Measurements from ENCODE around the gene LCTL. TPM values are rescaled to one million over a fixed set of nuclear protein-coding genes. Genes with fewer than 3 reads are reported as not detected.
"Not testable (repeated sequence)": the region's sequence is repeated elsewhere in the genome, so short reads cannot be mapped to it uniquely, and the experiment has no call there.

The LCTL gene
- total RNA-seq, 1 donor = 0.43 TPM

DNA sequence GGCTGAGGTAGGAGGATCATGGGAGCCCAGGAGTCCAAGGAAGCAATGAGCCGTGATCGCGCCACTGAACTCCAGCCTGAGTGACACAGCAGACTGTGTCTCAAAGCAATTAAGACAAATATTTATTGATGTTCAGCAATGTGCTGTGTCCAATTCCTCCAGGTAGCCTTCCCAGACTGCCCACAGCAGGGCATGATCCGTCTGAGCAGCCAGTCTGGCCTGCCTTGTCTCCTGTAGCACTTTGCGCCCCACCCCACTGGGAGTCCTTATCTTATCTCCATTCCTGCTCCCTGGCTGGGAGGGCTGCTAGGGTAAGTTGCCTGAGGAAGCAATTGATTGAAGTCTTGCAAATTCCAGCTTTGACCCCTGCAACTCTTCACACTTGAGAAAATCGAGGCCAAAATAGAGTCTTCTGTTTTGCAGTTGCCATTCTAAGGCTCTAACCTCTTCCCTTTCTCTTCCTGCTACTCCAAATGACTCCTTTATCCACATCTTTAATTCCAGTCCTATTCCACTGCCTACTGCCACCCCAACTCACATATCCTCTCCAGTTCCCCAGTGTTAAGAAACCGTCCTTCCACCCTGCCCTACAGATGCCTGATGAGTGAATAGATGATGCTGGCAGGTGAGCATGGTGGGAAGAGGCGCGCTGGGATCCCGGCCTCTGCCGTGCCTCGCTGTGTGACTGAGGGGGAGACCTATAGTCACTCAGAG is 26.9 kb upstream of the LCTL start:
- DNase-seq (ENCODE audit: low read depth) = no peak
- no peak overlapping the region for H3K4me3 ChIP-seq (ENCODE audit: low read depth, low read length)
- TF ChIP-seq, protein P1, sequence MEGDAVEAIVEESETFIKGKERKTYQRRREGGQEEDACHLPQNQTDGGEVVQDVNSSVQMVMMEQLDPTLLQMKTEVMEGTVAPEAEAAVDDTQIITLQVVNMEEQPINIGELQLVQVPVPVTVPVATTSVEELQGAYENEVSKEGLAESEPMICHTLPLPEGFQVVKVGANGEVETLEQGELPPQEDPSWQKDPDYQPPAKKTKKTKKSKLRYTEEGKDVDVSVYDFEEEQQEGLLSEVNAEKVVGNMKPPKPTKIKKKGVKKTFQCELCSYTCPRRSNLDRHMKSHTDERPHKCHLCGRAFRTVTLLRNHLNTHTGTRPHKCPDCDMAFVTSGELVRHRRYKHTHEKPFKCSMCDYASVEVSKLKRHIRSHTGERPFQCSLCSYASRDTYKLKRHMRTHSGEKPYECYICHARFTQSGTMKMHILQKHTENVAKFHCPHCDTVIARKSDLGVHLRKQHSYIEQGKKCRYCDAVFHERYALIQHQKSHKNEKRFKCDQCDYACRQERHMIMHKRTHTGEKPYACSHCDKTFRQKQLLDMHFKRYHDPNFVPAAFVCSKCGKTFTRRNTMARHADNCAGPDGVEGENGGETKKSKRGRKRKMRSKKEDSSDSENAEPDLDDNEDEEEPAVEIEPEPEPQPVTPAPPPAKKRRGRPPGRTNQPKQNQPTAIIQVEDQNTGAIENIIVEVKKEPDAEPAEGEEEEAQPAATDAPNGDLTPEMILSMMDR (IDR thresholded peaks at IDR 0.05; ENCODE audit: insufficient read depth, low read depth, low read length) = no peak

DNA sequence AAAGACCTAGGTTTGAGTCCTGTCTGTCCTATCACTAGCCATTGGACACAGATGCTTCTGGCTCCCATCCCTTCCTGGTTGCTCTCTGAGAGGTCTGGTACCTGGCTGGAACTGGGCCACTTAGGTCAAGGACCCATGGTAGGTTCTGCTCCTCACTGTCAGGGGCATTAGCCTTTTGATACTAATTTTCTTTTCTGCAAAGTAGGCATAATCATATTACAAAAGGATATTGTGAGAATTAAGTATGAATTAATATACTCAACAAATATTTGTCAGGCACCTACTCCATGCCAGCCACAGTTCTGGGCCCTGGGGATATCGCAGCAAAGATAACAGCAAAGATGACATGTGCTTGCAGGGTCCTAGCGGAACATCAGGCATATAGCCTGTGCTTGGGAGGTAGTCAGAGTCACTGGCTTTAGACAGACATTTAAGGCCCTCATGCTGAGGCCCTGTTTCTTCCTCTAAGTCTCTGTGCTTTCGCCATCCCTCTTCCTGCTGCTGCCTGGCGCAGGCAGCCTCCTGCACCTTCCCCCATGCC is 25.6 kb upstream of the LCTL start:
- no peak overlapping the region for H3K4me3 ChIP-seq (ENCODE audit: low read depth, low read length)
- TF ChIP-seq, protein P1 (IDR thresholded peaks at IDR 0.05; ENCODE audit: insufficient read depth, low read depth, low read length) = no peak
- DNase-seq (ENCODE audit: low read depth) = no peak

DNA sequence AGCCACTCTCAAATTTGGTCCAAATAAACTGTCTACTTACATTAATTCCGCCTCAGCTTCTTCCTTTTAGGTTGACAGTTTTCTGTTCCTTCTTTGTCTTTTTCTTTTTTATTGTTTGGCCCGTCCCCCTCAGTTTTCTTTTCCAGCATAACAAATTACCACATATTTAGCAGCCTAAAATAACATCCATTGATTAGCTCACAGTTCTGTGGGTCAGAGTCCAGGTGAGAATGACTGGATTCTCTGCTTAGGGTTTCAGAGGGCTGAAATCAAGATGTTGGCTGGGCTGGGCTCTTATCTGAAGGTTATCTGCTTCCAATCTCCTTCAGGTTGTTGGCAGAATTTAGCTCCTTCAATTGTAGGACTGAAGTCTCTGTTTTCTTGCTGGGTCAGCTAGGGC is 24.6 kb upstream of the LCTL start:
- no peak for DNase-seq (ENCODE audit: low read depth)
- no peak overlapping the region for H3K4me3 ChIP-seq (ENCODE audit: low read depth, low read length)
- TF ChIP-seq, protein P1 (IDR thresholded peaks at IDR 0.05; ENCODE audit: insufficient read depth, low read depth, low read length) = no peak

DNA sequence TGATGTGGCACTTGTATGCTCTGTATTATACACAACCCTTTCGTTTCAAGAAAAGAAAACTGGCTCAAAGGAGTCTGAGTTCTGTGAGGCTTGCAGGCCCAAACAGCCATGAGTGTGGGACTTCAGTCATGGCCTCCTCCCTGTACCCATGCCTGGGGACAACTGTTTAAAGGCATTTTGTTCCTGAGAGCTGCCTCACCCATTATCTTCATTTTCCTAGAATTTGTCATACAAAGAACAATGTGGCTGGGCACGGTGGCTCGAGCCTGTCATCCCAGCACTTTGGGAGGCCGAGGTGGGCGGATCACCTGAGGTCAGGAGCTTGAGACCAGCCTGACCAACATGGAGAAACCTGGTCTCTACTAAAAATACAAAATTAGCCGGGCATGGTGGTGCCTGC is 23.6 kb upstream of the LCTL start:
- DNase-seq (ENCODE audit: low read depth); H3K4me3 ChIP-seq (ENCODE audit: low read depth, low read length): not testable (repeated sequence)

DNA sequence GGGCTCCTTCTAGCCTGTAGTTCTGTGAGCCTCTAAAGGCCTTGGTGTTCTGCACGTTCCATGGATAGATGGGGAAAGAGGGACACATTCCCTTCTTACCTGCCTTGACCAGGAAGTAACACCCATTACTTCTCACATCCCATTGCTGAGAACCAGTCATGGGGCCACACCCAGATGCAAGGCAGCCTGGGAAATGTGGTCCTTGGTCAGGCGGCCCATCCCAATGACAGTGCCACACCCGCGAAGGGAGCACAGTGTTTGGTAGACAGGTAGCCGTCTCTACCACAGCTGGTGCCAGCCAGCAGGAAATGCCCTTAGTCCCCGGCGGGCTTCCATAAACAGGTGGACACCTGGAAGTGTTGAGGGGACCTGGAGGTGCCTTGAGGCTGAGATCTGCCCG is 23.2 kb upstream of the LCTL start:
- no peak for DNase-seq (ENCODE audit: low read depth)
- H3K4me3 ChIP-seq (ENCODE audit: low read depth, low read length) = no peak overlapping the region
- TF ChIP-seq, protein P1 (IDR thresholded peaks at IDR 0.05; ENCODE audit: insufficient read depth, low read depth, low read length) = no peak

DNA sequence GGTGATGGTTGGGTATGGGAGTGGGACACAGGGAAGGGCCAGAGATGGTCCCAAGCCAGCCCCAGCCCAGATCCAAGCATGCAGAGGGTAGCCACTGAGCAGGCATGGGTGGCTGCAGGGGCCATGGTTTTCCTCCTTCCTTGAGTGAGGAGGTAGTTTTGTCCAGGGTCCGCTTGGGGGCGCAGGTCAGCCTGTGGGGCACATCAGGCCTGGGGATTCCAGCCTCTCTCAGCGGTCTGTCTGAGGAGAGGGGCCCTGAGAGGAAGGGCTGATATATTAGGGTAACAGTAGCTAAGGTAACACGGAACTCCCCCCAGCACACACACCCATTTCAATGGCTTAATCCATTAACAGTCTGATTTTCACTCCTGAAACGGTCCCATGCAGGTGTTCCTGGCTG is 22.7 kb upstream of the LCTL start:
- DNase-seq (ENCODE audit: low read depth) = no peak
- no peak overlapping the region for H3K4me3 ChIP-seq (ENCODE audit: low read depth, low read length)
- TF ChIP-seq, protein P1 (IDR thresholded peaks at IDR 0.05; ENCODE audit: insufficient read depth, low read depth, low read length) = peak; percentile 5

DNA sequence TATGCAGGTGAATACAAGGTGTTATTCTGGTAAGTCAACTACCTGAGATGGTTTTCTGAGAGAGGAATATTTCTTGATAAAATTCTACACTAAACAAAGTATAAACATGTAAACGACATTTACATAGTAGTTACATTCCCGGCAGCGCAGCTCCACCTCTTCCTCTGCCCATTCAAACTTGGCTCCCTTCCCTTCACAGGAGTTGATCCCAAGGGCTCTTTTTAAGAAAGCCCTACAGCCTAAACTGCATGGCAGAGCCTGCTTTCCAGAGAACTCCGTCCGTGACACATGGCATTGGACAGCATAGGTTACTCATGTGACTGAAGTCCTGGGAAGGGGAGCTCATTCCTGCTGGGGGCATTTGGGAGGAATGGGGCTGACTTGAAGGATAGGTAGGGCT is 22.0 kb upstream of the LCTL start:
- no peak for DNase-seq (ENCODE audit: low read depth)
- no peak overlapping the region for H3K4me3 ChIP-seq (ENCODE audit: low read depth, low read length)
- TF ChIP-seq, protein P1 (IDR thresholded peaks at IDR 0.05; ENCODE audit: insufficient read depth, low read depth, low read length) = no peak
